Fibroblast of mammary gland (primary cell): ENCODE results near the gene STX11.

Experiments
- DNase-seq: peaks from one replicate; pipeline ENCODE4 v3.0.0-alpha.2; 2010; ENCODE audit warnings: low read depth
- H3K4me3 ChIP-seq: 2 replicates; pipeline ENCODE4 v1.5.1; 2011; ENCODE audit warnings: low read depth, mild to moderate bottlenecking, low read length, moderate library complexity; ENCODE audit not compliant: control insufficient read depth
- CTCF ChIP-seq: conservative IDR thresholded peaks from 2 replicates; pipeline ENCODE4 v1.5.1; 2011; ENCODE audit warnings: low read depth, low read length, inconsistent platforms; ENCODE audit not compliant: control insufficient read depth, insufficient read depth

Gene STX11

GRCh38 chr6:144113366-144113765, 37.0 kb upstream of the STX11 start:
- no peak overlapping the region for H3K4me3 ChIP-seq
- DNase-seq, result no peak
- TF ChIP-seq CTCF, result no peak

GRCh38 chr6:144115219-144115618, 35.1 kb upstream of the STX11 start:
- no peak overlapping the region for H3K4me3 ChIP-seq
- DNase-seq, result no peak
- no peak for TF ChIP-seq CTCF

- no peak for DNase-seq
- TF ChIP-seq CTCF, result no peak
- H3K4me3 ChIP-seq, result no peak overlapping the region
Observed at GRCh38 chr6:144119376-144119775, 30.9 kb upstream of the STX11 start.

GRCh38 chr6:144122861-144123260, 27.5 kb upstream of the STX11 start:
- no peak overlapping the region for H3K4me3 ChIP-seq
- no peak for DNase-seq
- no peak for TF ChIP-seq CTCF

GRCh38 chr6:144123421-144123820, 26.9 kb upstream of the STX11 start:
- TF ChIP-seq CTCF, result no peak
- no peak overlapping the region for H3K4me3 ChIP-seq
- DNase-seq, result no peak

- no peak for DNase-seq
- H3K4me3 ChIP-seq, result no peak overlapping the region
- no peak for TF ChIP-seq CTCF
Observed at GRCh38 chr6:144123836-144124235, 26.5 kb upstream of the STX11 start.

GRCh38 chr6:144127097-144127496, 23.2 kb upstream of the STX11 start:
- no peak overlapping the region for H3K4me3 ChIP-seq
- DNase-seq, result no peak
- no peak for TF ChIP-seq CTCF
